A673 (cell line): ENCODE results near the gene CPN2. TPM values are rescaled to one million over a fixed set of nuclear protein-coding genes. Genes with fewer than 3 reads are reported as not detected.

Experiments
- BruUV-seq: library from RNA; stranded (reverse); fragments of 400-500 nt; replicated peaks from 2 replicates; lab custom pipeline; 2021; lab: Mats Ljungman, UMichigan
- CTCF ChIA-PET: fragments of 300-600 bp; sonication (Branson Sonifier 250); formaldehyde crosslinking; loops from one replicate; lab custom pipeline; 2022; ENCODE audit warnings: antibody characterized with exemption; lab: Charles Lee
- POLR2A ChIA-PET: fragments of 300-600 bp; sonication (Branson Sonifier 250); formaldehyde crosslinking; loops from one replicate; lab custom pipeline; 2022; ENCODE audit warnings: antibody characterized with exemption; ENCODE audit not compliant: low non-redundant PET; lab: Charles Lee
- DNase-seq: peaks from one replicate; pipeline ENCODE4 v3.0.0-alpha.2; 2015; ENCODE audit warnings: low spot score
- H3K27ac ChIP-seq: fragments of 200-600 bp; sonication (generic); 2 replicates; pipeline ENCODE4 v1.5.1; 2016; ENCODE audit warnings: mixed run types, low read depth, mild to moderate bottlenecking, mixed read lengths, antibody characterized with exemption, low read length; ENCODE audit not compliant: poor library complexity, severe bottlenecking
- H3K27me3 ChIP-seq: fragments of 200-600 bp; sonication (generic); replicated peaks from 2 replicates; pipeline ENCODE4 v1.6.1; 2017; ENCODE audit warnings: mixed run types, low read depth, mild to moderate bottlenecking, mixed read lengths, antibody characterized with exemption, low read length; ENCODE audit not compliant: insufficient read depth, poor library complexity
- H3K36me3 ChIP-seq: fragments of 200-600 bp; sonication (generic); 2 replicates; pipeline ENCODE4 v1.6.1; 2016; ENCODE audit warnings: mixed run types, mild to moderate bottlenecking, mixed read lengths, antibody characterized with exemption, low read length; ENCODE audit not compliant: insufficient read depth, poor library complexity, severe bottlenecking
- H3K4me1 ChIP-seq: fragments of 200-600 bp; sonication (generic); 2 replicates; pipeline ENCODE4 v1.6.1; 2017; ENCODE audit warnings: mixed run types, mild to moderate bottlenecking, mixed read lengths, antibody characterized with exemption, low read length; ENCODE audit not compliant: insufficient read depth, poor library complexity, severe bottlenecking
- H3K4me3 ChIP-seq: fragments of 200-600 bp; sonication (generic); 2 replicates; pipeline ENCODE4 v1.5.1; 2016; ENCODE audit warnings: low read depth, mixed run types, mild to moderate bottlenecking, mixed read lengths, low read length; ENCODE audit not compliant: poor library complexity, severe bottlenecking
- H3K9me3 ChIP-seq: fragments of 200-600 bp; sonication (generic); 2 replicates; pipeline ENCODE4 v1.6.1; 2016; ENCODE audit warnings: mixed run types, low read depth, mild to moderate bottlenecking, mixed read lengths, antibody characterized with exemption, low read length; ENCODE audit not compliant: poor library complexity, severe bottlenecking
- EZH2 ChIP-seq: fragments of 200-600 bp; sonication (generic); IDR thresholded peaks from 2 replicates; pipeline ENCODE4 v1.6.1; 2017; ENCODE audit warnings: borderline replicate concordance, low read depth, mild to moderate bottlenecking, mixed read lengths, antibody characterized with exemption, low read length; ENCODE audit not compliant: poor library complexity, severe bottlenecking
- intact Hi-C: fragments of 100-400 bp; cut with micrococcal nuclease; formaldehyde crosslinking; loops from one replicate; pipeline ENCODE4 v1.10.0; 2022; ENCODE audit not compliant: unreplicated experiment
- total RNA-seq: library from RNA; stranded (reverse); gene quantifications from 2 replicates; pipeline ENCODE4 v1.2.3, GENCODE V29; 2021
- TF ChIP-seq, protein P1 (sequence below): fragments of 300-800, 200-600 bp; sonication (generic); conservative IDR thresholded peaks from 2 replicates; pipeline ENCODE4 v1.5.1; 2017; ENCODE audit warnings: low read depth, mild to moderate bottlenecking, antibody characterized with exemption, low read length, moderate library complexity, mixed read lengths

CPN2 gene
- total RNA-seq, 1 experiment from 2014 or later, result not detected

DNA sequence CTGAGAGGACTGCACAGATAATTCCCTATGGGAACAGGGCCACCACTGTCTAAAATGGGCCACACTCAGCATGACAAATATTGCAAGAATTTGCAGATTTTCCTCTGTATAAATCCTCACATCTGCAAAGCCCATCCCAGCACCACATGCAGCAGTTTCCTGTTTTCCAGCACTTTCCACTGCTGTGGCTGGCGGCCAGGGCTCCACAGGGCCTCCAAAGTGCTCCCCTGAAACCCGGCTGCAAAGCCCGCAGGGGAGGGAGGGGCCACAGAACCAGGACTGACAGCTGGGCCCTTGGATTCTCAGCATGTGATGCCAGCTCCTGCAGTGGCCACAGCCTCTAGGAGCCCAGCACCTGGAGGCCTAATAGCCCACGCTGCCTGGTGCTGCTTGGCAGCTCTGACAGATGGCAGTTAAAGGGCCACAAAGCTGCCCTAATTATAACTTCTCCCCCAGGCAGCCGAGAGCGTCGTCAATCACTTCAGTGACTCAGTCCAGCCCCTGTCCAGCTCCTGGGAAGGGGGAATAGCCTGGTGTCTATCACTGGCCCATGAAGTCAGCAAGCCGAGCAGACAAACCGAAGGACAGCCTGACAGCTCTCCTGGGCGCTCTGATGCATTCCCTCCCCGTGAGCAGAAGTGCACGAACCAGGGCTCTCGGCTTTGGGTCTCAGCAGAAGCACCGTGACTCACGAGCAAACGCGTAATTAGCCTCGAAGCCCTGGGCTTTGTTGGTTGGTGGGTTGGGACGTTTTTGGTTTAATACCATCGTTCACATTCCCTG lies 13.7 kb upstream of the CPN2 start:
- Histone ChIP-seq H3K36me3 (no peaks in the 10 kb centered on the region), H3K9me3 (no peaks in the 10 kb centered on the region), H3K4me1 (peaks cover 10% of the 10 kb centered on the region), H3K27me3 (no peaks in the 10 kb centered on the region), H3K27ac (no peak overlapping the region), H3K4me3 (no peak overlapping the region)
- TF ChIP-seq, protein P1, sequence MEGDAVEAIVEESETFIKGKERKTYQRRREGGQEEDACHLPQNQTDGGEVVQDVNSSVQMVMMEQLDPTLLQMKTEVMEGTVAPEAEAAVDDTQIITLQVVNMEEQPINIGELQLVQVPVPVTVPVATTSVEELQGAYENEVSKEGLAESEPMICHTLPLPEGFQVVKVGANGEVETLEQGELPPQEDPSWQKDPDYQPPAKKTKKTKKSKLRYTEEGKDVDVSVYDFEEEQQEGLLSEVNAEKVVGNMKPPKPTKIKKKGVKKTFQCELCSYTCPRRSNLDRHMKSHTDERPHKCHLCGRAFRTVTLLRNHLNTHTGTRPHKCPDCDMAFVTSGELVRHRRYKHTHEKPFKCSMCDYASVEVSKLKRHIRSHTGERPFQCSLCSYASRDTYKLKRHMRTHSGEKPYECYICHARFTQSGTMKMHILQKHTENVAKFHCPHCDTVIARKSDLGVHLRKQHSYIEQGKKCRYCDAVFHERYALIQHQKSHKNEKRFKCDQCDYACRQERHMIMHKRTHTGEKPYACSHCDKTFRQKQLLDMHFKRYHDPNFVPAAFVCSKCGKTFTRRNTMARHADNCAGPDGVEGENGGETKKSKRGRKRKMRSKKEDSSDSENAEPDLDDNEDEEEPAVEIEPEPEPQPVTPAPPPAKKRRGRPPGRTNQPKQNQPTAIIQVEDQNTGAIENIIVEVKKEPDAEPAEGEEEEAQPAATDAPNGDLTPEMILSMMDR, result no peak
- no peak for TF ChIP-seq EZH2
- ChIA-PET POLR2A (no interaction called here), CTCF (no interaction called here)
- DNase-seq, result peak; percentile 50
- intact Hi-C loops, result no loop called here
- no TSS peak for BruUV-seq

GRCh38 chr3:194364314-194364651 lies 13.2 kb upstream of the CPN2 start:
- TF ChIP-seq, protein P1, result no peak
- no peak for TF ChIP-seq EZH2
- peaks cover 10% of the 10 kb centered on the region for H3K4me1 ChIP-seq
- H3K27me3 ChIP-seq, result no peaks in the 10 kb centered on the region
- ChIA-PET POLR2A (no interaction called here), CTCF (interaction anchor here (0.6 kb wide), 1 partner anchor 26 kb away, joined by 3 read pairs; no protein-coding TSS in a partner anchor)
- no peak overlapping the region for H3K27ac ChIP-seq
- no TSS peak for BruUV-seq
- H3K36me3 ChIP-seq, result no peaks in the 10 kb centered on the region
- no peaks in the 10 kb centered on the region for H3K9me3 ChIP-seq
- H3K4me3 ChIP-seq, result no peak overlapping the region
- DNase-seq, result no peak
- intact Hi-C loops, result no loop called here

DNA sequence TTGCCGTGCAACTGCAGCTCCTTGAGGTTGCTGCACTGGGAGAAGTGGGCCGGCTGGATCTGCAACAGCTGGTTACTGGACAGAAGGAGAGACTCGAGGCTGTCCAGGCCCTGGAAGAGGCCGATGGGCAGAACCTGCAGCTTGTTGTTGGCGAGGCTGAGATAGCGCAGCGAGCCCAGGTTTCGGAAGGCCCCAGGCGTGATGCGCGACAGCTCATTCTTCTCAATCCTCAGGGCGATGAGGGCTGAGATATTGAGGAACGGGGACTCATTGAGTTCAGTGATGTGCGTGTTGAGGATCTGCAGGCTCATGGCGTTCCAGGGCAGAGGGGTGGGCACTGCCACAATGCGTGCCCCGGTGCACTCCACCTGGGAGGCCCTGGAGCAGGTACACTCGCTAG lies 9.4 kb upstream of the CPN2 start:
- Histone ChIP-seq H3K27me3 (no peaks in the 10 kb centered on the region), H3K36me3 (no peaks in the 10 kb centered on the region), H3K4me1 (peaks cover 10% of the 10 kb centered on the region), H3K9me3 (no peaks in the 10 kb centered on the region), H3K4me3 (no peak overlapping the region), H3K27ac (no peak overlapping the region)
- BruUV-seq, result no TSS peak
- intact Hi-C loops, result no loop called here
- ChIA-PET POLR2A (no interaction called here), CTCF (no interaction called here)
- TF ChIP-seq, protein P1, result no peak
- TF ChIP-seq EZH2, result no peak
- no peak for DNase-seq
